OCI-LY7 (cell line): ENCODE measurements around the gene NWD2.

Experiments used
- EZH2phosphoT487 ChIP-seq: fragments of 200-600 bp; sonication (generic); IDR thresholded peaks from 2 replicates; pipeline ENCODE4 v1.6.1; 2018; ENCODE audit warnings: low read depth, borderline replicate concordance, mild to moderate bottlenecking, mixed run types, antibody characterized with exemption, low read length, moderate library complexity, mixed read lengths
- TF ChIP-seq, protein P1 (sequence below): fragments of 200-600 bp; sonication (generic); conservative IDR thresholded peaks from 2 replicates; pipeline ENCODE4 v1.5.1; 2014; ENCODE audit warnings: mild to moderate bottlenecking, antibody characterized with exemption, low read length, moderate library complexity, mixed read lengths

DNA sequence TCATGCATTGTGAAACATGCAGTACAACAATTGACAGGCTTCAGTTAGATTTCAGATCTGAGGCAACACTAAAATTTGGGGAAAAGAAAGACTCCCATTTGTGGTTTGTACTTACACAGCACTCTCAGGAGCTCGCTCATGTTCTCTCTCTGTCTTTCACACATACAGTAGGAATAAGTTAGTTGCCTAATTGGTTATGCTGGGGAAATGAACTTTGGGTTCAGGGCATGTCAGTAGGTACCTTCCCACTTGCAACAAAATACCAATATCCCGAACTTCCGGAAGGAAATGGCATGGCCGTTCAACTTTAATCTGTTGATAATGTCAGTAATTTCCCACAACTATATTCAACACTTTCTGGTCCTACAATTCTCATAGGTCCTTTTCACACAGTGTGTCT is 223.3 kb downstream of the NWD2 start:
- TF ChIP-seq, protein P1, sequence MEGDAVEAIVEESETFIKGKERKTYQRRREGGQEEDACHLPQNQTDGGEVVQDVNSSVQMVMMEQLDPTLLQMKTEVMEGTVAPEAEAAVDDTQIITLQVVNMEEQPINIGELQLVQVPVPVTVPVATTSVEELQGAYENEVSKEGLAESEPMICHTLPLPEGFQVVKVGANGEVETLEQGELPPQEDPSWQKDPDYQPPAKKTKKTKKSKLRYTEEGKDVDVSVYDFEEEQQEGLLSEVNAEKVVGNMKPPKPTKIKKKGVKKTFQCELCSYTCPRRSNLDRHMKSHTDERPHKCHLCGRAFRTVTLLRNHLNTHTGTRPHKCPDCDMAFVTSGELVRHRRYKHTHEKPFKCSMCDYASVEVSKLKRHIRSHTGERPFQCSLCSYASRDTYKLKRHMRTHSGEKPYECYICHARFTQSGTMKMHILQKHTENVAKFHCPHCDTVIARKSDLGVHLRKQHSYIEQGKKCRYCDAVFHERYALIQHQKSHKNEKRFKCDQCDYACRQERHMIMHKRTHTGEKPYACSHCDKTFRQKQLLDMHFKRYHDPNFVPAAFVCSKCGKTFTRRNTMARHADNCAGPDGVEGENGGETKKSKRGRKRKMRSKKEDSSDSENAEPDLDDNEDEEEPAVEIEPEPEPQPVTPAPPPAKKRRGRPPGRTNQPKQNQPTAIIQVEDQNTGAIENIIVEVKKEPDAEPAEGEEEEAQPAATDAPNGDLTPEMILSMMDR, result no peak
- no peak for TF ChIP-seq EZH2phosphoT487
